Gastroesophageal sphincter (tissue), 3 donors: ENCODE data around the gene NCBP2.

ENCODE experiments used
- POLR2AphosphoS5 ChIP-seq: sonication (generic); formaldehyde crosslinking; IDR thresholded peaks from one replicate; pipeline ENCODE4 v1.6.1; 2017; ENCODE audit warnings: antibody characterized with exemption
- TF ChIP-seq, protein P1 (sequence below), 4 experiments: fragments of 200-600 bp in 2 of 4; fragments of 450-650 bp in 2 of 4; sonication (generic) in 1 of 4; IDR thresholded peaks; one replicate each; pipeline ENCODE4 v1.5.1; 2017 to 2019; ENCODE audit warnings: antibody characterized with exemption in 4 of 4, mild to moderate bottlenecking in 2 of 4, moderate library complexity in 2 of 4

DNA sequence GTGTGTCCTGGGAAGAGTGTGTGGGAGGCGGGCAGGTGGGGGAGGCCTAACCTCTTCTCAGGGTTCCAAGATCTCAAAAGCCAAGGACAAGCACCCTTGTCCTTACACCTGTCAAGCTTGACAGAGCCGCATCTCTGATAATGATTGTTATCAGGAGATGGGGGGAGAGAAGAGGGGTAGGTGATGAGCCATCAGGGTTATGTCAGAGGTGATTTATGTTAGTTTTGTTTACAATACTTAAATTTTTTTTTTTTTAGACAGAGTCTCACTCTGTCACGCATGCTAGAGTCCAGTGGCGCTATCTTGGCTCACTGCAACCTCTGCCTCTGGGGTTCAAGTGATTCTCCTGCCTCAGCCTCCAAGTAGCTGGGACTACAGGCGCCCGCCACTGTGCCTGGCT lies 7.4 kb upstream of the NCBP2 start:
- TF ChIP-seq, protein P1, sequence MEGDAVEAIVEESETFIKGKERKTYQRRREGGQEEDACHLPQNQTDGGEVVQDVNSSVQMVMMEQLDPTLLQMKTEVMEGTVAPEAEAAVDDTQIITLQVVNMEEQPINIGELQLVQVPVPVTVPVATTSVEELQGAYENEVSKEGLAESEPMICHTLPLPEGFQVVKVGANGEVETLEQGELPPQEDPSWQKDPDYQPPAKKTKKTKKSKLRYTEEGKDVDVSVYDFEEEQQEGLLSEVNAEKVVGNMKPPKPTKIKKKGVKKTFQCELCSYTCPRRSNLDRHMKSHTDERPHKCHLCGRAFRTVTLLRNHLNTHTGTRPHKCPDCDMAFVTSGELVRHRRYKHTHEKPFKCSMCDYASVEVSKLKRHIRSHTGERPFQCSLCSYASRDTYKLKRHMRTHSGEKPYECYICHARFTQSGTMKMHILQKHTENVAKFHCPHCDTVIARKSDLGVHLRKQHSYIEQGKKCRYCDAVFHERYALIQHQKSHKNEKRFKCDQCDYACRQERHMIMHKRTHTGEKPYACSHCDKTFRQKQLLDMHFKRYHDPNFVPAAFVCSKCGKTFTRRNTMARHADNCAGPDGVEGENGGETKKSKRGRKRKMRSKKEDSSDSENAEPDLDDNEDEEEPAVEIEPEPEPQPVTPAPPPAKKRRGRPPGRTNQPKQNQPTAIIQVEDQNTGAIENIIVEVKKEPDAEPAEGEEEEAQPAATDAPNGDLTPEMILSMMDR (IDR thresholded peaks at IDR 0.05), result no peak
- TF ChIP-seq POLR2AphosphoS5, result no peak
